Type B pancreatic cell (in vitro differentiated cells): Measurements from ENCODE around the gene DLG1. TPM values are rescaled to one million over a fixed set of nuclear protein-coding genes. Genes with fewer than 3 reads are reported as not detected.

Experiments used
- DNase-seq: peaks from one replicate; pipeline ENCODE4 v3.0.0; 2021; ENCODE audit warnings: mixed read lengths; ENCODE audit not compliant: unreplicated experiment; ENCODE audit errors: extremely low spot score
- H3K27ac Mint-ChIP-seq: 2 replicates; pipeline ENCODE4 v1.8.0; 2021; ENCODE audit warnings: mild to moderate bottlenecking, mixed read lengths
- H3K27me3 Mint-ChIP-seq: 2 replicates; pipeline ENCODE4 v1.8.0; 2021; ENCODE audit warnings: mixed read lengths
- H3K36me3 Mint-ChIP-seq: 2 replicates; pipeline ENCODE4 v1.8.0; 2021; ENCODE audit warnings: mixed read lengths
- H3K4me1 Mint-ChIP-seq: one replicate; pipeline ENCODE4 v1.8.0; 2021; ENCODE audit warnings: mixed read lengths; ENCODE audit not compliant: unreplicated experiment
- H3K4me3 Mint-ChIP-seq: 2 replicates; pipeline ENCODE4 v1.8.0; 2021; ENCODE audit warnings: mild to moderate bottlenecking, mixed read lengths
- H3K9me3 Mint-ChIP-seq: 2 replicates; pipeline ENCODE4 v1.8.0; 2021; ENCODE audit warnings: mixed read lengths
- total RNA-seq: library from RNA; stranded (reverse); gene quantifications from 2 replicates; pipeline ENCODE4 v1.2.1, GENCODE V29; 2021; ENCODE audit warnings: low replicate concordance
- TF ChIP-seq, protein P1 (sequence below): fragments of 200-600 bp; sonication (generic); conservative IDR thresholded peaks from 2 replicates; pipeline ENCODE4 v1.5.0; 2021; ENCODE audit warnings: antibody characterized with exemption, mild to moderate bottlenecking

Gene DLG1
- total RNA-seq, 1 donor from 2014 or later: 95.9 TPM

DNA sequence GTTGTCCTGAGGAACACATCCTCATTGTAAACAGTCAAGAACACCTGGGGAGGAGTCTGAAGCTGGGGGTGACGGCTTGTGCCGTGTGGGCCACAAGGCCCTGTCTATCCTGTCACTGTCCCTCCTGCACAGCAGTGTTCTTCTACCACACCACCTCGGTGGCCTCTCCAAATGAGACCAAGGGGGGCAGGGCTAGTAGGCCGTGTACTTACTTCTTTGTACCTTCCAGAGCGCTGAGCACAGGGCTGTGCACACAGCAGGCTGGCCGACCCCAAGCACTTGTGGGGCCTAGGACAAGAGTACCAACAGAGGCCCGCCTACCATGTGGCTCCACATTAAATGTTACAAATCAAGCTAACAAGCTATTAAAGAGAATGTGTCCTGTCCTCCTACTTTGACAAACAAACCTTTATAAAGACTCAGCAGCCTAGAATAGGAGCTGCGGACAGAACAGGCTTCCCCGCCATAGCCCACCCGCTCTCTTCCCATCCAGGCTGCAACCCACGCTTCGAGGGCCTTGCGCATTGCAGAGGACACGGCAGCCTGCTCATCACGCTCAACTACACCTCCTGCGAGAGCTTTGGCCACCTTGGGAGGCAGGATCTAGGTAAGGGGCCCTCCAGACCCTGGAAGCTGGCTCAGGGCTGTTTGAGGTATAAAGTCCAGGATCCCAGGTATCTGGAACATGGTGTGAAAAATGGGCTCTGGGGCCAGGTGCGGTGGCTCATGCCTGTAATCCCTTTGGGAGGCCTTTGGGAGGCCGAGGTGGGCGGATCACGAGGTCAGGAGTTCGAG is 299.2 kb downstream of the DLG1 start:
- no peaks in the 10 kb centered on the region for H3K36me3 Mint-ChIP-seq
- H3K4me1 Mint-ChIP-seq: no peaks in the 10 kb centered on the region
- H3K9me3 Mint-ChIP-seq: no peaks in the 10 kb centered on the region
- no peak overlapping the region for H3K27ac Mint-ChIP-seq
- no peak overlapping the region for H3K4me3 Mint-ChIP-seq
- no peaks in the 10 kb centered on the region for H3K27me3 Mint-ChIP-seq
- no peak for DNase-seq
- TF ChIP-seq, protein P1, sequence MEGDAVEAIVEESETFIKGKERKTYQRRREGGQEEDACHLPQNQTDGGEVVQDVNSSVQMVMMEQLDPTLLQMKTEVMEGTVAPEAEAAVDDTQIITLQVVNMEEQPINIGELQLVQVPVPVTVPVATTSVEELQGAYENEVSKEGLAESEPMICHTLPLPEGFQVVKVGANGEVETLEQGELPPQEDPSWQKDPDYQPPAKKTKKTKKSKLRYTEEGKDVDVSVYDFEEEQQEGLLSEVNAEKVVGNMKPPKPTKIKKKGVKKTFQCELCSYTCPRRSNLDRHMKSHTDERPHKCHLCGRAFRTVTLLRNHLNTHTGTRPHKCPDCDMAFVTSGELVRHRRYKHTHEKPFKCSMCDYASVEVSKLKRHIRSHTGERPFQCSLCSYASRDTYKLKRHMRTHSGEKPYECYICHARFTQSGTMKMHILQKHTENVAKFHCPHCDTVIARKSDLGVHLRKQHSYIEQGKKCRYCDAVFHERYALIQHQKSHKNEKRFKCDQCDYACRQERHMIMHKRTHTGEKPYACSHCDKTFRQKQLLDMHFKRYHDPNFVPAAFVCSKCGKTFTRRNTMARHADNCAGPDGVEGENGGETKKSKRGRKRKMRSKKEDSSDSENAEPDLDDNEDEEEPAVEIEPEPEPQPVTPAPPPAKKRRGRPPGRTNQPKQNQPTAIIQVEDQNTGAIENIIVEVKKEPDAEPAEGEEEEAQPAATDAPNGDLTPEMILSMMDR: no peak

DNA sequence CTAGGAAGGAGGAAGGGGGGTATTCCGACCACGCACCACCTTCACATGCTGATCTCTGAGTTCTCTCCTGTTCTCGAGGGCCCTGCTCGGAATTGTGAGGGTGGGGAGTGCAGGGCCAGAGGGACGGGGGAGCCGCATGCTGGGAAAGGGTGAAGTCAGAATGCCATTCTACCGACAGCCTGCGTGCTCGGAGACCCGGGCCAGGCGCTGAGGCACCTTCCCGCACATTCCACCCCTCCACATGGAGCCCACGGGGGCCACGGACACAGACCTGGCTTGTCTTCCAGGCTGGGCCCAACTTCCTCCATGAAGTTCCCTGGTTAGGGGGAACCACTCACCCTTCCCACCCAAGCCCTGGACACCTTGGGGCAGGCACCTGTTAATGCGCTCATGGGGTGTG is 301.1 kb downstream of the DLG1 start:
- H3K4me3 Mint-ChIP-seq: no peak overlapping the region
- no peak overlapping the region for H3K27ac Mint-ChIP-seq
- H3K4me1 Mint-ChIP-seq: no peaks in the 10 kb centered on the region
- H3K9me3 Mint-ChIP-seq: no peaks in the 10 kb centered on the region
- DNase-seq: no peak
- no peaks in the 10 kb centered on the region for H3K36me3 Mint-ChIP-seq
- TF ChIP-seq, protein P1: no peak
- H3K27me3 Mint-ChIP-seq: no peaks in the 10 kb centered on the region

DNA sequence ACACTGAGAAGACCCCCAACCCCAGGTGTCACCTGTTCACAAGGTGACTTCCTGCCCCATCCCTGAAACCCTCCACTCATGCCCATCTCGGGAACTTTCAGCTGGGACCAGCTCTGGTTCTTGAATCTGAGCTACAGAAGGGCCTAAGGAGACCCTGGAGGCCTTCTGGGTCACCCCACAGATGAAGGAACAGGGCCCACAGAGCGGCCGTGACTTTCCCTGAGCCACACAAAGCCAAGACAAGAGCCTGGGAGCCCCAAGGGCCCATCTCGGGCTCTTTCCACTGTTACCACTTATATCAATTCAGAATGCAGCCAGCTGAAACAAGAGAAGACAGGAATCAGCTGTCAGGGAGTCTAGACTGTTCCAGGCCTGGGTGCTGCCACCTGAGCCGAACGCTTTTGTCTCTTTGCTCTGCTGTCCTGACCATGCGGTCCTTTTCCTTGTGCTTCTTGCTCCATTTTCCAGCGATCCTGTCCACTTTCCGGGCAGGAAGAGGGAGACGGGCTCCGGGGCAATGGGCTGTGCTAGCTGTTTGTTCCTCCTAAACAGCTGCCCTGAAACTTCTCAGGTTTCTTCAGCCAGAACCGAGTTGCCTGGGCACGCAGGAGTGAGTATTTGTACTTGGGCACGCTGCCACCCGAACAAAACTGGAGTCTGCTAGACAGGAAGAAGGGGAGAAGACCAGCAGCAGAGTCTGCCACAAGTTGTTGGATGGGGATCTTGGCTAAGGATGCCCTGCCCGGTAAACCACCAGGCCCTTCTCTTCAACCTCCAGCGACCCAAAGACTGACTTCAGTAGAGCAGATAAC is 301.8 kb downstream of the DLG1 start:
- Mint-ChIP-seq H3K36me3 (no peaks in the 10 kb centered on the region), H3K9me3 (no peaks in the 10 kb centered on the region), H3K27me3 (no peaks in the 10 kb centered on the region), H3K4me3 (no peak overlapping the region), H3K4me1 (no peaks in the 10 kb centered on the region), H3K27ac (no peak overlapping the region)
- TF ChIP-seq, protein P1: no peak
- DNase-seq: no peak

DNA sequence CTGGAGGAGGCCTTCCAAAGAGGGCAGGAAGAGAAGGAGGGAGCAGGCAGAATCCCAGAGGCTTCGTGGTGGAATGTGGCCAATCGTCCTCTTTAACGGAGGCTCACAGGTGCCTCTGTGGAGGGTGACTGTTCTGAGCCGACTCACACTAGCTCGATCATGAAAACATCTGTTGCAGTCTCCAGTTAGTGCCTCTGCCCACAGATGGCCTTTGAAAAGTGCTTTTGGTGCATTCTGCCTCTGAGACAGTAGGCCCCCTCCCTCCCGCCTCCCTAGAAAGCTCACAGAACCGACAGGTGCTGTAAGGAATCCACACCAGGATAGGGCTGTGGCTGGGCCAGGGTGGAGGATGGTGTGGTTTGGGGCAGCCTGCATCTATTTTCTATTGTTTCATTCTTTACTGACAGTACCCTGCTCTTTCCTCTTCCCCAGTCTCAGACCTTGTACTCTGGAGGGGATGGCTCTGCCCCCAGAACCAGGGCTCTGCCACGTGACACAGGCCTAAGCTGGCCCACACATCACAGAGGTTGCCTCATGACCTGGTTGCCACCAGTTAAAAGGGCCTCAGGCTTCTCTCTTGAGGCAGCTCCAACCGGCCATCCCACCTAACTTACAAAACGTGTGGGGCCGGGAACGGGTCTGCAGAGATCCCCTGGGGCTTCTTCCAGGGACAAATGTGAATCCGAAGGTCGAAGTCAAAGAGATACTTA is 302.6 kb downstream of the DLG1 start:
- H3K4me1 Mint-ChIP-seq: no peaks in the 10 kb centered on the region
- no peaks in the 10 kb centered on the region for H3K9me3 Mint-ChIP-seq
- TF ChIP-seq, protein P1: no peak
- H3K36me3 Mint-ChIP-seq: no peaks in the 10 kb centered on the region
- no peak overlapping the region for H3K4me3 Mint-ChIP-seq
- no peaks in the 10 kb centered on the region for H3K27me3 Mint-ChIP-seq
- DNase-seq: no peak
- H3K27ac Mint-ChIP-seq: no peak overlapping the region

DNA sequence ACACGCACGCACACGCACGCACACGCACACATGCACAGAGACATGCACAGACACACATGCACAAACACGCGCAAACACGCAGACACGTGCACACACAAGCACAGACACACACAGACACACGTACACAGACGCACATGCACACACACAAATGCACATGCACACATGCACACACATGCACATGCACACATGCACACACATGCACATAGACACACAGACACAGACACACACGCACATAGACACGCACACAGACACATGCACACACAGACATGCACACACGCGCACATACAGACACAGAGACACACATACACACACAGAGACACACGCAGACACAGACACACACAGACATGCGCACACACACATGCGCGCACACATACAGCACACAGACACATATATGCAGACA is 303.4 kb downstream of the DLG1 start:
- no peak for DNase-seq

More for the DNA sequence above, 303.4 kb downstream of the DLG1 start:
- H3K4me3 Mint-ChIP-seq: no peak overlapping the region
- no peaks in the 10 kb centered on the region for H3K27me3 Mint-ChIP-seq
- no peaks in the 10 kb centered on the region for H3K36me3 Mint-ChIP-seq
- H3K27ac Mint-ChIP-seq: no peak overlapping the region
- TF ChIP-seq, protein P1: no peak
- H3K9me3 Mint-ChIP-seq: no peaks in the 10 kb centered on the region
- H3K4me1 Mint-ChIP-seq: no peaks in the 10 kb centered on the region
